ENCODE data around the gene UBAC2.

Gene UBAC2

DNA sequence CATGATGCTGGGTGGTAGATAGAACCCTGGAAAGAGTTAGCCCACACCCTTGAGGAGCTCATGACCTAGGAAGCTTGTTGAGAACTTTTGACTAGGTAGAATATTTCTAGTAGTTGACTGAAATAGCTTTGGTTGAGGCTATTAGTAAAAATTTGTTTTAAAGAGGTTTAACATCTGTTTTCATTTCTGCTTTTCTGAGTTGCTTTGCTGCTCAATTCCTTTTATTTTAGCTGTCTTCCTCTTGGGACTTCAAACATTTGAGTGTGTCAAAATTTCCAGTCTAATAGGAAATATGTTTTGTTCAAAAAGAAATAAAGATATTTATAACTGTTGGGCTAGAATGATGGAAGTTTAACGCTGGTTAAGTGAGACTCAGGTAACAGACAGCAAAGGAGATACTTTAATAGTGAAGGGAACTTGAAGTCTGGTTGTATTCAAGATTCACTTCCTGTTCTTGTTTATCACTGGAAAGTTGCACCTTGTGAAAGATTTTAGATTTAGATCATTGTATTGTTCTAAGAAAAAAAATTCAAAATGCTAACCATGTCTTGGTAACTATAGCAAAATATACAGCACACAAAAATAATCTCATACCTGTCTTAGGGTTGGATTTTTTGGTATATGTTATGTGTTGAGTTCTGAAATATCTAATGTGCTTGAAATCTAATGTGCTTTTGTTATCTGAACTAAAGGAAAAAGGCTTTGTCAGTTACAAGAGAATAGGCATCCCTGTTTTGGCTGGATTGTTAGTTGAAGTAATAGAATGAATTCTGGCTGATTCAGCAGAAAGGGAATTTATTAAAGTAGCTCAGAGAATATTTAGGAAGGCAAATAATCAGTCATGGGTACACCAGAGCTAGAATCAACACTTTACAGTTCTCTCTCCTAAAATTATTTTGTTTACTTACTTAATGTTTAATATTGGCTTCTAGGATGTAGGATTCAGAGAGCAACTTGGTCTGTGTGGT, 81.9 kb downstream of the UBAC2 start:
- DNase-seq, result no peak
- TF ChIP-seq, protein P1, sequence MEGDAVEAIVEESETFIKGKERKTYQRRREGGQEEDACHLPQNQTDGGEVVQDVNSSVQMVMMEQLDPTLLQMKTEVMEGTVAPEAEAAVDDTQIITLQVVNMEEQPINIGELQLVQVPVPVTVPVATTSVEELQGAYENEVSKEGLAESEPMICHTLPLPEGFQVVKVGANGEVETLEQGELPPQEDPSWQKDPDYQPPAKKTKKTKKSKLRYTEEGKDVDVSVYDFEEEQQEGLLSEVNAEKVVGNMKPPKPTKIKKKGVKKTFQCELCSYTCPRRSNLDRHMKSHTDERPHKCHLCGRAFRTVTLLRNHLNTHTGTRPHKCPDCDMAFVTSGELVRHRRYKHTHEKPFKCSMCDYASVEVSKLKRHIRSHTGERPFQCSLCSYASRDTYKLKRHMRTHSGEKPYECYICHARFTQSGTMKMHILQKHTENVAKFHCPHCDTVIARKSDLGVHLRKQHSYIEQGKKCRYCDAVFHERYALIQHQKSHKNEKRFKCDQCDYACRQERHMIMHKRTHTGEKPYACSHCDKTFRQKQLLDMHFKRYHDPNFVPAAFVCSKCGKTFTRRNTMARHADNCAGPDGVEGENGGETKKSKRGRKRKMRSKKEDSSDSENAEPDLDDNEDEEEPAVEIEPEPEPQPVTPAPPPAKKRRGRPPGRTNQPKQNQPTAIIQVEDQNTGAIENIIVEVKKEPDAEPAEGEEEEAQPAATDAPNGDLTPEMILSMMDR (IDR thresholded peaks at IDR 0.05; ENCODE audit: low read depth, low read length), result no peak
- H3K36me3 ChIP-seq, result no peaks in the 10 kb centered on the region; the same call in 1 of the 2 replicates
- no peaks in the 10 kb centered on the region for H3K9me3 ChIP-seq
- H3K4me3 ChIP-seq (ENCODE audit: low read depth, low read length), result no peak overlapping the region
- no peaks in the 10 kb centered on the region for H3K27me3 ChIP-seq
- peaks cover 6% of the 10 kb centered on the region for H3K4me1 ChIP-seq

DNA sequence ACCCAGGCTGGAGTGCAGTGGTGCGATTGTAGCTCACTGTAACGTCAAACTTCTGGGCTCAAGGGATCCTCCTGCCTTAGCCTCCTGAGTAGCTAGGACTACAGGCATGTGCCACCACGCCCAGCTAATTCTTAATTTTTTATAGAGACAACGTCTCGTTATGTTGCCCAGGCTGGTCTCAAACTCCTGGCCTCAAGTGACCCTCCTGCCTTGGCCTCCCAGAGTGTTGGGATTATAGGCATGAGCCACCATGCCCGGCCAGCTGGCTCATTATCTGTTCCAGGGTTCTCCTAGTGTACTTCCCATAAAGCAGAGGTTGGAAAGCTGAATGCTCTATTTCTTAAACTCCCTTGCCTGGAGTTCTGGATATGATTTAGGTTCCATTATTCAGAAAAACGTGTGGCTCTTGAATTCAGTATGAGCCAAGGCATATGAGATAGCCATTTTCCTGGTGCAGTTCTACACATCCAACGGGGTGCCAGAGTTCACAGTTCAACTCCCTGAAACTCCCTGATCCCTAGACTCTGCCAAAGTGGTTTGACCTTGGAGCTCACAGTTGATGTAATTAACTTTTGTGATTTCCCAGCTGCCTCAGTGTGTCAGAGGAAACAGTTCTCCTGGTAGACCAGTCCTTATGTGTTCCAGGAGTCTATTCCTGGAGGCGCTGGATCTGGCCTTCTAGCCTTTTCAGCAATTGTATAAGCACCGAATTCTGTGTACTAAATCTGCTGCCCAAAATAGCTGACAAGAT, 85.0 kb downstream of the UBAC2 start:
- no peaks in the 10 kb centered on the region for H3K9me3 ChIP-seq
- no peak for DNase-seq
- peaks cover 6% of the 10 kb centered on the region for H3K4me1 ChIP-seq
- H3K27me3 ChIP-seq, result no peaks in the 10 kb centered on the region
- TF ChIP-seq, protein P1 (IDR thresholded peaks at IDR 0.05; ENCODE audit: low read depth, low read length), result no peak
- H3K36me3 ChIP-seq, result no peaks in the 10 kb centered on the region; the same call in 1 of the 2 replicates
- H3K4me3 ChIP-seq (ENCODE audit: low read depth, low read length), result no peak overlapping the region

DNA sequence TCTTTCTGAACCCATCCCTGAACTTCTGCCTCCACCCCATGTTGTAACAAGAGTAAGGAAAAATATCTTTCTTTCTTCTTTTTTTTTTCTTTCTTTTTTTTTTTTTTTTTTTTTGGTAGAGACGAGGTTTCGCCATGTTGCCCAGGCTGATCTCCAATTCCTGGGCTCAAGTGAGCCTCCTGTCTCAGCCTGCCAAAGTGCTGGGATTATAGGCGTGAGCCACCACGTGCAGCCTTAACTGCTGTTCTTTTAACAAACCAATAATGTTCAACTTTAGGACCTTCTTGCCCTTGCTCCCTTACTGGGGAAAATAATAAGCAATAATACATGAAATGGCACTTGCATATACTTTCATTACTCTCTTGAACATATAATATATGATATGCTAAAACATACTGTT, 86.9 kb downstream of the UBAC2 start:
- Histone ChIP-seq H3K9me3 (no peaks in the 10 kb centered on the region), H3K27me3 (no peaks in the 10 kb centered on the region), H3K4me3 (ENCODE audit: low read depth, low read length) (no peak overlapping the region), H3K36me3 (no peaks in the 10 kb centered on the region), H3K4me1 (peaks cover 6% of the 10 kb centered on the region)
- no peak for DNase-seq
- TF ChIP-seq, protein P1 (IDR thresholded peaks at IDR 0.05; ENCODE audit: low read depth, low read length), result no peak

DNA sequence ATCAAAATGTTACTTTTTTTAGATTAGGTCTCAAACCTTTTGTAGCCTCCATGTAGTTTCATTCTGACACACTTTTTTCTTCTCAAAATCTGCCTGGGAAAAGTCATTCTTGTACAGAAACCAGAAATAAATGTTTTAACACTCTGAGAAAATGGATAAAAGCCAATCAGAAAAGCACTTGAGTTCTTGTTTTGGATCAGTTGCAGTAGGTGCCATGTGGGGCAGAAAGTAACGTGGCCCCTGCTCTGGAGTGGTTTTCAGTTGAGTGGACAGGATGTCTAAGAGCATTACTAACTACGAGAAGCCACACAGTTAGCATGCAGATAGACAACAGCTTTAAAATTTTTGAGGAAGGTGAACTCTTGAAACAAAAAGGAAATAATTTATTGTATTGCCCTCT, 87.4 kb downstream of the UBAC2 start:
- Histone ChIP-seq H3K27me3 (no peaks in the 10 kb centered on the region), H3K4me1 (peaks cover 6% of the 10 kb centered on the region), H3K36me3 (no peaks in the 10 kb centered on the region), H3K4me3 (ENCODE audit: low read depth, low read length) (no peak overlapping the region), H3K9me3 (no peaks in the 10 kb centered on the region)
- TF ChIP-seq, protein P1 (IDR thresholded peaks at IDR 0.05; ENCODE audit: low read depth, low read length), result no peak
- DNase-seq, result no peak

DNA sequence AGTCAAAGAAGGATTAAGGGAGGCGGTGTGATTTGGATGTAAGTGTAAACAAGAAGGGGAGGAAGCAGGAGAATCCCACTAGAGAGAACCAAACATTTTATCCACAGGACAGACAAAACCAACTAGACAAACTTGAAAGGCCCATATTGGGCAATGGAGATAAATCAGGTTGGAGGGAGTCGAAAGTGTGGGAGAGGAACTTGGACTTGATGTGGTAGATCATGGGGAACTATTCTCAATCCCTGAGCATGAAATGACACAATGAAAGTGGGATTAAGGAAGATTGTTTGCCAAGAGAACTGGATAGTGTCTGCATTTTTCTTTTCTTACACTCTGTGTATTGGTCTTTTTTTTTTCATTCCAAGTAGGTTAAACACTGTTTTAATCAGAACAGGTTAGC, 88.6 kb downstream of the UBAC2 start:
- Histone ChIP-seq H3K4me1 (peaks cover 6% of the 10 kb centered on the region), H3K36me3 (no peaks in the 10 kb centered on the region), H3K27me3 (no peaks in the 10 kb centered on the region), H3K4me3 (ENCODE audit: low read depth, low read length) (no peak overlapping the region), H3K9me3 (no peaks in the 10 kb centered on the region)
- TF ChIP-seq, protein P1 (IDR thresholded peaks at IDR 0.05; ENCODE audit: low read depth, low read length), result no peak
- no peak for DNase-seq
